ENCODE data around the gene KRT15. TPM values are rescaled to one million over a fixed set of nuclear protein-coding genes. Genes with fewer than 3 reads are reported as not detected.
A peak's percentile ranks its signal among the peaks of the same experiment; 100 is the strongest.

The KRT15 gene
- total and polyA plus RNA-seq, 2 of the 8 experiments (the other 6 are each of a cell fraction or from before 2014, with no cell fraction given): 0.11 to 0.13 TPM

DNA sequence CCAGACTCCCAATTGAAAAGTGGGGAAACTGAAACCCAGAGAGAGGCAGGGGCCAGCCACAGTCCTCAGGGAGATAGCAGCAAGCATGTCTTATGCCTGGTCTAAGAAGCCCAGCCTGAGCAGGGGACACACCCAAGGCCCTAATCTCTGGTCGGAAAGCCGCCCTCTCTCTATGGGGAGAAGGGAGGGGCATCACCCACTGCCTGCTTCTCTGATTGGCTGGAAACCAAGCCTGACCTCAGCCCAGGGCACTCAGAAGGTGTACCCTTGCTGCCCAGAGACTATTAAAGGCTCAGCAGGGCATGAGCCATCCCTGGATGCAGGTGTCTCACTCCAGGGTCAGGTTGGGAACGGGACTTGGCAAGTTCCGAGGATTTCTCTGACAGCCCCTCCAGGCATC lies 7.6 kb downstream of the KRT15 start:
- H3K18ac ChIP-seq (ENCODE audit: extremely low read depth, low read length): no peak overlapping the region
- no peak overlapping the region for H3K4ac ChIP-seq (replicated peaks; ENCODE audit: insufficient read length, low read depth, low read length)
- H4K5ac ChIP-seq (ENCODE audit: insufficient read length, low read depth, low read length): no peak overlapping the region
- peaks cover 0 to 5% (median 3%) of the 10 kb centered on the region in 4 experiments; a peak in 5 of 7 replicates for H3K4me1 ChIP-seq (replicated peaks in 1 of 4; ENCODE audit: control insufficient read depth in 3 of 4, insufficient read depth in 4 of 4, low read length in 3 of 4)
- 74% methylated on average over 2 of the region's 4 CpGs; no CpG with 5 or more reads in 1 of the 2 experiments for WGBS, 2 experiments (ENCODE audit: extremely low coverage in 1 of 2, insufficient coverage in 1 of 2, insufficient read length in 1 of 2, insufficient replicate concordance in 2 of 2, low coverage in 1 of 2, low lambda C conversion rate in 2 of 2, missing lambda C conversion rate in 1 of 2)
- no peak overlapping the region for H2AFZ ChIP-seq (ENCODE audit: low read length)
- no peak for TF ChIP-seq RFX5 (IDR thresholded peaks at IDR 0.05; ENCODE audit: borderline replicate concordance, low read depth, low read length)
- TF ChIP-seq KDM1A (IDR thresholded peaks at IDR 0.05; ENCODE audit: borderline replicate concordance, low read length): no peak
- TF ChIP-seq YY1 (IDR thresholded peaks at IDR 0.05; ENCODE audit: low read depth, low read length): no peak
- no peak for TF ChIP-seq EGR1 (IDR thresholded peaks at IDR 0.05; ENCODE audit: borderline replicate concordance, low read depth, low read length)
- no peak for TF ChIP-seq POU5F1 (IDR thresholded peaks at IDR 0.05; ENCODE audit: low read depth, low read length)
- TF ChIP-seq SRF (IDR thresholded peaks at IDR 0.05; ENCODE audit: low read depth, low read length): no peak
- no peak for TF ChIP-seq EZH2 (IDR thresholded peaks at IDR 0.05; ENCODE audit: low read depth, low read length, severe bottlenecking)
- no peak for TF ChIP-seq KDM5A (IDR thresholded peaks at IDR 0.05; ENCODE audit: low read length)
- TF ChIP-seq SUZ12 (IDR thresholded peaks at IDR 0.05; ENCODE audit: low read length): no peak
- no peak for TF ChIP-seq BACH1 (IDR thresholded peaks at IDR 0.05; ENCODE audit: low read length)
- no peak for TF ChIP-seq PHF8 (conservative IDR thresholded peaks at IDR 0.05; ENCODE audit: low read depth, low read length)
- TF ChIP-seq CHD1 (IDR thresholded peaks at IDR 0.05; ENCODE audit: low read depth, low read length): no peak
- no peak overlapping the region for H3K9ac ChIP-seq (replicated peaks in 1 of 4; ENCODE audit: extremely low read depth in 1 of 4, low read depth in 3 of 4, low read length in 3 of 4)
- H3K79me2 ChIP-seq (ENCODE audit: control insufficient read depth in 1 of 2, insufficient read depth in 2 of 2, low read length in 2 of 2): no peaks in the 10 kb centered on the region
- no peak overlapping the region for H3K23ac ChIP-seq (ENCODE audit: insufficient read length)
- no peak overlapping the region for H4K8ac ChIP-seq (ENCODE audit: extremely low read depth, insufficient read depth, low read length)
- no peaks in the 10 kb centered on the region for H3K9me3 ChIP-seq (ENCODE audit: insufficient read depth in 2 of 2, low read depth in 1 of 2, low read length in 1 of 2)
- DNase-seq (ENCODE audit: low read depth in 1 of 2, low spot score in 2 of 2) (no peak), FAIRE-seq (no peak)
- H3K4me3 ChIP-seq (ENCODE audit: extremely low read depth in 1 of 4, insufficient read depth in 2 of 4, low read depth in 3 of 4, low read length in 4 of 4): no peak overlapping the region
- no peak overlapping the region for H3K4me2 ChIP-seq (ENCODE audit: insufficient read depth in 1 of 2, low read depth in 2 of 2, low read length in 2 of 2)
- no peak overlapping the region for H3K27ac ChIP-seq (ENCODE audit: low read depth, low read length)
- H3K79me1 ChIP-seq (ENCODE audit: low read depth, low read length): no peaks in the 10 kb centered on the region
- H3K14ac ChIP-seq (ENCODE audit: insufficient read length): no peak overlapping the region
- no peak overlapping the region for H2AK5ac ChIP-seq (ENCODE audit: low read depth, low read length)
- H3K27me3 ChIP-seq (replicated peaks in 1 of 4; ENCODE audit: control insufficient read depth in 3 of 4, extremely low read depth in 1 of 4, insufficient read depth in 3 of 4, low read length in 3 of 4): no peaks in the 10 kb centered on the region; a peak in 1 of 7 replicates
- 0 out of 2 replicates have a peak overlapping the region, but pooled peaks have one; percentile 12 for H2BK15ac ChIP-seq (ENCODE audit: low read length)
- 0 out of 2 replicates have a peak overlapping the region, but pooled peaks have one; percentile 42 for H2BK12ac ChIP-seq (ENCODE audit: low read depth, low read length)
- ChIA-PET CTCF (ENCODE audit: partially characterized antibody) (interaction anchor here (0.8 to 33.9 kb wide), 6 partner anchors 10 to 160 kb away, joined by 3 to 427 read pairs (median 4); partner anchors contain the start of gene KRT19), POLR2A (ENCODE audit: partially characterized antibody) (interaction anchor here (0.7 to 2.5 kb wide), 2 partner anchors 16 to 17 kb away, joined by 3 to 8 read pairs; no protein-coding TSS in a partner anchor)
- no peak overlapping the region for H4K91ac ChIP-seq (replicated peaks; ENCODE audit: insufficient read length, low read length)
- H2BK5ac ChIP-seq (ENCODE audit: low read depth, low read length): no peak overlapping the region
- no peak overlapping the region for H2BK120ac ChIP-seq (replicated peaks; ENCODE audit: low read depth, low read length)
- no peaks in the 10 kb centered on the region; the same call in 1 of the 2 replicates for H3K23me2 ChIP-seq (ENCODE audit: low read depth, low read length)
- H3K56ac ChIP-seq (replicated peaks; ENCODE audit: insufficient read length, low read depth, low read length): no peak overlapping the region
- H4K20me1 ChIP-seq (replicated peaks in 1 of 2; ENCODE audit: control insufficient read depth in 1 of 2, insufficient read depth in 2 of 2, low read length in 2 of 2): no peaks in the 10 kb centered on the region
- no peak overlapping the region for H2BK20ac ChIP-seq (ENCODE audit: low read length)
- H3K36me3 ChIP-seq (ENCODE audit: control insufficient read depth in 2 of 4, insufficient read depth in 4 of 4, low read length in 3 of 4): no peaks in the 10 kb centered on the region
